HG03139 (cell line): ENCODE measurements around the gene FARSB.
"Not testable (repeated sequence)": the region's sequence is repeated elsewhere in the genome, so short reads cannot be mapped to it uniquely, and the experiment has no call there.

Source experiments
- ATAC-seq: cut with Tn5 transposase; IDR thresholded peaks from one replicate; pipeline ENCODE4 v1.9.1; 2021; ENCODE audit not compliant: unreplicated experiment

Gene FARSB

GRCh38 chr2:222655787-222656525 lies at the start of gene FARSB:
TSS of gene FARSB (minus strand) at chr2:222656092. CDS start at chr2:222656073, 19 bp downstream.
- peak; percentile 88 for ATAC-seq

GRCh38 chr2:222703886-222704285 lies 48.0 kb upstream of the FARSB start:
- no peak for ATAC-seq

GRCh38 chr2:222703091-222703490 lies 47.2 kb upstream of the FARSB start:
- ATAC-seq, result no peak

GRCh38 chr2:222701721-222702131 lies 45.8 kb upstream of the FARSB start:
- ATAC-seq, result no peak

- ATAC-seq, result no peak
Observed at GRCh38 chr2:222701233-222701632, 45.3 kb upstream of the FARSB start.

- no peak for ATAC-seq
Observed at GRCh38 chr2:222698276-222698675, 42.4 kb upstream of the FARSB start.

GRCh38 chr2:222693837-222694236 lies 37.9 kb upstream of the FARSB start:
- peak; percentile 50 for ATAC-seq

- ATAC-seq, result not testable (repeated sequence)
Observed at GRCh38 chr2:222693413-222693812, 37.5 kb upstream of the FARSB start.

- ATAC-seq, result peak; percentile 93
Observed at GRCh38 chr2:222690564-222691200, 34.8 kb upstream of the FARSB start.

- ATAC-seq, result no peak
Observed at GRCh38 chr2:222689322-222689721, 33.4 kb upstream of the FARSB start.

GRCh38 chr2:222688917-222689316 lies 33.0 kb upstream of the FARSB start:
- no peak for ATAC-seq

GRCh38 chr2:222686086-222686750 lies 30.3 kb upstream of the FARSB start:
- ATAC-seq, result no peak

GRCh38 chr2:222683805-222684204 lies 27.9 kb upstream of the FARSB start:
- ATAC-seq, result no peak

GRCh38 chr2:222677981-222678380 lies 22.1 kb upstream of the FARSB start:
- no peak for ATAC-seq

GRCh38 chr2:222673883-222674282 lies 18.0 kb upstream of the FARSB start:
- no peak for ATAC-seq

GRCh38 chr2:222673273-222673672 lies 17.4 kb upstream of the FARSB start:
- ATAC-seq, result no peak

GRCh38 chr2:222672068-222672401 lies 16.1 kb upstream of the FARSB start:
- ATAC-seq, result no peak

GRCh38 chr2:222671259-222672067 lies 15.6 kb upstream of the FARSB start, which contains the start of gene MOGAT1:
TSS of gene MOGAT1 (plus strand) at chr2:222671658. CDS start at chr2:222671786, 128 bp downstream.
- no peak for ATAC-seq

GRCh38 chr2:222670191-222671038 lies 14.5 kb upstream of the FARSB start:
- ATAC-seq, result no peak

GRCh38 chr2:222669353-222669752 lies 13.5 kb upstream of the FARSB start:
- ATAC-seq, result no peak
